IMR-90 (cell line): Measurements from ENCODE around the gene RAD51D. TPM values are rescaled to one million over a fixed set of nuclear protein-coding genes. Genes with fewer than 3 reads are reported as not detected.

ENCODE experiments used
- ATAC-seq: fragments of 200-7000 bp; cut with Tn5 transposase; 2 replicates; pipeline ENCODE4 v1.9.1; 2020; ENCODE audit warnings: low read depth, mild to moderate bottlenecking, moderate library complexity
- BruUV-seq: library from RNA; stranded (reverse); fragments of 400-500 nt; replicated peaks from 2 replicates; lab custom pipeline; 2021; lab: Mats Ljungman, UMichigan
- CTCF ChIA-PET: fragments of 300-600 bp; formaldehyde crosslinking; extraction: SDS; loops from one replicate; lab custom pipeline; 2021; ENCODE audit warnings: antibody characterized with exemption; lab: Yijun Ruan, JAX
- POLR2A ChIA-PET: fragments of 300-600 bp; sonication (Branson Sonifier 250); formaldehyde crosslinking; loops from one replicate; lab custom pipeline; 2022; ENCODE audit warnings: antibody characterized with exemption; ENCODE audit not compliant: unreplicated experiment; lab: Charles Lee
- DNase-seq: peaks from one replicate; pipeline ENCODE4 v3.0.0; 2013
- H2AFZ ChIP-seq: replicated peaks from 2 replicates; pipeline ENCODE3; 2013; ENCODE audit warnings: low read length, mild to moderate bottlenecking; ENCODE audit not compliant: poor library complexity
- H2AK5ac ChIP-seq: 2 replicates; pipeline ENCODE4 v1.6.1; 2013; ENCODE audit warnings: low read depth, low read length, inconsistent platforms
- H2AK9ac ChIP-seq: replicated peaks from 2 replicates; pipeline ENCODE3; 2013; ENCODE audit warnings: mild to moderate bottlenecking, low read depth, low read length, moderate library complexity; ENCODE audit not compliant: poor library complexity
- H2BK120ac ChIP-seq: 2 replicates; pipeline ENCODE4 v1.6.1; 2013; ENCODE audit warnings: low read depth, low read length, inconsistent platforms
- H2BK15ac ChIP-seq: 3 replicates; pipeline ENCODE4 v1.6.1; 2013; ENCODE audit warnings: low read depth, low read length, inconsistent platforms
- H2BK20ac ChIP-seq: 2 replicates; pipeline ENCODE4 v1.6.1; 2013; ENCODE audit warnings: low read depth, mild to moderate bottlenecking, inconsistent platforms, low read length, moderate library complexity
- H2BK5ac ChIP-seq: 2 replicates; pipeline ENCODE4 v1.6.1; 2013; ENCODE audit warnings: mild to moderate bottlenecking, low read depth, low read length, inconsistent platforms; ENCODE audit not compliant: poor library complexity, severe bottlenecking
- H3K14ac ChIP-seq: replicated peaks from 2 replicates; pipeline ENCODE4 v1.6.1; 2013; ENCODE audit warnings: low read depth, low read length, inconsistent platforms
- H3K18ac ChIP-seq: 2 replicates; pipeline ENCODE4 v1.6.1; 2013; ENCODE audit warnings: low read depth, low read length, control low read depth
- H3K23ac ChIP-seq: 2 replicates; pipeline ENCODE4 v1.6.1; 2013; ENCODE audit warnings: low read depth, low read length, inconsistent platforms
- H3K27ac ChIP-seq: 2 replicates; pipeline ENCODE4 v1.5.1; 2013; ENCODE audit warnings: mild to moderate bottlenecking, control low read depth, low read length; ENCODE audit not compliant: insufficient read depth
- H3K27me3 ChIP-seq: 2 replicates; pipeline ENCODE4 v1.6.1; 2013; ENCODE audit warnings: low read length; ENCODE audit not compliant: control insufficient read depth, insufficient read depth
- H3K36me3 ChIP-seq: 2 replicates; pipeline ENCODE4 v1.6.1; 2013; ENCODE audit warnings: low read length, mixed read lengths; ENCODE audit not compliant: control insufficient read depth, insufficient read depth
- H3K4ac ChIP-seq: 2 replicates; pipeline ENCODE4 v1.6.1; 2013; ENCODE audit warnings: low read depth, low read length, inconsistent platforms
- H3K4me1 ChIP-seq: 2 replicates; pipeline ENCODE4 v1.6.1; 2013; ENCODE audit warnings: low read length, mixed read lengths; ENCODE audit not compliant: control insufficient read depth, insufficient read depth
- H3K4me2 ChIP-seq: 2 replicates; pipeline ENCODE4 v1.6.1; 2013; ENCODE audit warnings: low read depth, mild to moderate bottlenecking, control low read depth, low read length, moderate library complexity
- H3K4me3 ChIP-seq: 2 replicates; pipeline ENCODE4 v1.5.1; 2013; ENCODE audit warnings: low read depth, mild to moderate bottlenecking, control low read depth, low read length, moderate library complexity; ENCODE audit not compliant: insufficient read depth
- H3K56ac ChIP-seq: 2 replicates; pipeline ENCODE4 v1.6.1; 2013; ENCODE audit warnings: low read length, inconsistent platforms; ENCODE audit not compliant: insufficient read depth; ENCODE audit errors: extremely low read depth
- H3K79me1 ChIP-seq, 2 experiments: 2 replicates each; pipeline ENCODE4 v1.6.1; 2013; ENCODE audit warnings: low read length in 2 of 2, inconsistent platforms in 1 of 2, low read depth in 1 of 2
- H3K9ac ChIP-seq: 2 replicates; pipeline ENCODE4 v1.6.1; 2013; ENCODE audit warnings: low read depth, low read length, control low read depth
- H3K9me1 ChIP-seq: 2 replicates; pipeline ENCODE4 v1.6.1; 2013; ENCODE audit warnings: low read length, inconsistent platforms; ENCODE audit not compliant: insufficient read depth
- H3K9me3 ChIP-seq: 2 replicates; pipeline ENCODE4 v1.6.1; 2013; ENCODE audit warnings: low read length; ENCODE audit not compliant: control insufficient read depth, insufficient read depth
- H4K20me1 ChIP-seq: 2 replicates; pipeline ENCODE4 v1.6.1; 2013; ENCODE audit warnings: low read length, inconsistent platforms; ENCODE audit not compliant: insufficient read depth
- H4K5ac ChIP-seq: 2 replicates; pipeline ENCODE4 v1.6.1; 2013; ENCODE audit warnings: mild to moderate bottlenecking, low read depth, low read length, control low read depth
- H4K8ac ChIP-seq, 2 experiments: 2 replicates each; pipeline ENCODE4 v1.6.1; 2013; ENCODE audit warnings: low read depth in 2 of 2, low read length in 2 of 2, control low read depth in 1 of 2, inconsistent platforms in 1 of 2
- H4K91ac ChIP-seq: 2 replicates; pipeline ENCODE4 v1.6.1; 2013; ENCODE audit warnings: low read depth, low read length, inconsistent platforms; ENCODE audit not compliant: insufficient read depth
- MAFK ChIP-seq: IDR thresholded peaks from 2 replicates; pipeline ENCODE4 v1.6.1; 2012; ENCODE audit warnings: low read depth, low read length, improper control_type of control experiment
- WGBS, 2 experiments: methylation state at CpG; one replicate each; pipeline versions ENCODE4 v1.1.5 to v1.1.7; 2013; ENCODE audit warnings: missing lambda C conversion rate in 2 of 2; ENCODE audit not compliant: insufficient read length in 1 of 2; ENCODE audit errors: extremely low coverage in 2 of 2; 5-methylcytosine and 5-hydroxymethylcytosine counted together
- dilution Hi-C: fragments of 300-500 bp; cut with HindIII; formaldehyde crosslinking; loops from one replicate; pipeline ENCODE4 v1.14.3; 2018; ENCODE audit warnings: low sequenced_read_pairs; ENCODE audit not compliant: unreplicated experiment
- in situ Hi-C: fragments of 300-500 bp; cut with MboI; formaldehyde crosslinking; loops from 3 replicates; pipeline ENCODE4 v1.14.3; 2019; ENCODE audit warnings: low sequenced_read_pairs, inconsistent platforms, mixed read lengths
- intact Hi-C: fragments of 100-400 bp; cut with micrococcal nuclease; formaldehyde crosslinking; loops from 2 replicates; pipeline ENCODE4 v1.10.0; 2022
- polyA plus RNA-seq, 3 experiments: library from polyadenylated mRNA; depleted of rRNA; stranded (reverse); fragments of >200 nt; gene quantifications; 2 replicates each; pipeline ENCODE4 v1.2.3, GENCODE V29; 2012; ENCODE audit warnings: low replicate concordance in 1 of 3
- total RNA-seq: library from RNA; depleted of rRNA; stranded (reverse); fragments of >200 nt; gene quantifications from 2 replicates; pipeline ENCODE4 v1.2.3, GENCODE V29; 2012
- TF ChIP-seq, protein P1 (sequence below): conservative IDR thresholded peaks from 2 replicates; pipeline ENCODE4 v1.5.1; 2012; ENCODE audit warnings: mild to moderate bottlenecking, low read depth, low read length, improper control_type of control experiment
- TF ChIP-seq, protein P2 (sequence below): fragments of 150-350 bp; IDR thresholded peaks from 2 replicates; pipeline ENCODE4 v1.6.1; 2016; ENCODE audit warnings: low read depth, mild to moderate bottlenecking, low read length, moderate library complexity, borderline replicate concordance

The RAD51D gene
- total and polyA plus RNA-seq, 2 of the 4 experiments (the other 2 are of a cell fraction) = 10.8 to 12.7 TPM

DNA sequence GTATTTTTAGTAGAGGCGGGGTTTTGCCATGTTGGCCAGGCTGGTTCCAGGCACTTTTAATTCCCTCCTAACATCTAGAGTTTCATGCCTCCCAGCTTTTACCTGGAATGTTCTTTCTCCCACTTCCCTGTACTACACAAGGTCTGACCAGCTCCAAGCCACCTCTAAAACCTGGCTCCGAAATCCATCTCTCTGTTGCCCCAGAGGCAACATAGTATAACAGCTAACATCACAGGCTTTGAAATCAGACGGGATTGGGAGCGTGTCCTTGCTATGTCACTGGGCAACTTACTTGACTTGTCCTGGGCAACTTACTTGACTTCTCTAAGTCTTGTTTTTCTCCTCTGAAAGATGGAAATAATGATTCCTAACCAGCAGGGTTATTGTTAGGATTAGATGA, 43.1 kb upstream of the RAD51D start:
- 44% methylated on average over 3 of the region's 4 CpGs; no CpG with 5 or more reads in 1 of the 2 experiments for WGBS, 2 experiments
- in situ Hi-C loops = no loop called here
- TF ChIP-seq, protein P1, sequence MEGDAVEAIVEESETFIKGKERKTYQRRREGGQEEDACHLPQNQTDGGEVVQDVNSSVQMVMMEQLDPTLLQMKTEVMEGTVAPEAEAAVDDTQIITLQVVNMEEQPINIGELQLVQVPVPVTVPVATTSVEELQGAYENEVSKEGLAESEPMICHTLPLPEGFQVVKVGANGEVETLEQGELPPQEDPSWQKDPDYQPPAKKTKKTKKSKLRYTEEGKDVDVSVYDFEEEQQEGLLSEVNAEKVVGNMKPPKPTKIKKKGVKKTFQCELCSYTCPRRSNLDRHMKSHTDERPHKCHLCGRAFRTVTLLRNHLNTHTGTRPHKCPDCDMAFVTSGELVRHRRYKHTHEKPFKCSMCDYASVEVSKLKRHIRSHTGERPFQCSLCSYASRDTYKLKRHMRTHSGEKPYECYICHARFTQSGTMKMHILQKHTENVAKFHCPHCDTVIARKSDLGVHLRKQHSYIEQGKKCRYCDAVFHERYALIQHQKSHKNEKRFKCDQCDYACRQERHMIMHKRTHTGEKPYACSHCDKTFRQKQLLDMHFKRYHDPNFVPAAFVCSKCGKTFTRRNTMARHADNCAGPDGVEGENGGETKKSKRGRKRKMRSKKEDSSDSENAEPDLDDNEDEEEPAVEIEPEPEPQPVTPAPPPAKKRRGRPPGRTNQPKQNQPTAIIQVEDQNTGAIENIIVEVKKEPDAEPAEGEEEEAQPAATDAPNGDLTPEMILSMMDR = no peak
- no peak for TF ChIP-seq MAFK
- TF ChIP-seq, protein P2, sequence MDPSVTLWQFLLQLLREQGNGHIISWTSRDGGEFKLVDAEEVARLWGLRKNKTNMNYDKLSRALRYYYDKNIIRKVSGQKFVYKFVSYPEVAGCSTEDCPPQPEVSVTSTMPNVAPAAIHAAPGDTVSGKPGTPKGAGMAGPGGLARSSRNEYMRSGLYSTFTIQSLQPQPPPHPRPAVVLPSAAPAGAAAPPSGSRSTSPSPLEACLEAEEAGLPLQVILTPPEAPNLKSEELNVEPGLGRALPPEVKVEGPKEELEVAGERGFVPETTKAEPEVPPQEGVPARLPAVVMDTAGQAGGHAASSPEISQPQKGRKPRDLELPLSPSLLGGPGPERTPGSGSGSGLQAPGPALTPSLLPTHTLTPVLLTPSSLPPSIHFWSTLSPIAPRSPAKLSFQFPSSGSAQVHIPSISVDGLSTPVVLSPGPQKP = no peak

More for the DNA sequence above, 43.1 kb upstream of the RAD51D start:
- POLR2A ChIA-PET = no interaction called here
- Histone ChIP-seq H4K20me1 (no peaks in the 10 kb centered on the region), H2BK15ac (no peak overlapping the region), H2AK5ac (no peak overlapping the region), H3K4me3 (no peak overlapping the region), H3K23ac (no peak overlapping the region), H3K4me1 (peaks cover 3% of the 10 kb centered on the region; the same call in 1 of the 2 replicates), H3K9me1 (0 out of 2 replicates have a peak, but pooled peaks cover under 1% of the 10 kb centered on the region), H3K79me1 (no peaks in the 10 kb centered on the region), H4K91ac (no peak overlapping the region), H3K9ac (no peak overlapping the region), H3K27me3 (peaks cover 28% of the 10 kb centered on the region), H3K18ac (no peak overlapping the region), H2AFZ (no peak overlapping the region), H3K4me2 (no peak overlapping the region), H4K8ac (no peak overlapping the region), H2BK5ac (no peak overlapping the region), H3K56ac (no peak overlapping the region), H3K4ac (no peak overlapping the region), H3K9me3 (no peaks in the 10 kb centered on the region), H4K5ac (no peak overlapping the region), H3K36me3 (no peaks in the 10 kb centered on the region), H2BK120ac (no peak overlapping the region), H2BK20ac (no peak overlapping the region), H2AK9ac (no peak overlapping the region), H3K27ac (no peak overlapping the region), H3K14ac (no peak overlapping the region)
- CTCF ChIA-PET = interaction anchor here (0.7 kb wide), 1 partner anchor 962 kb away, joined by 3 read pairs; no protein-coding TSS in a partner anchor
- intact Hi-C loops (no loop called here), dilution Hi-C loops (no loop called here)
- ATAC-seq (no peak), DNase-seq (no peak)
- no TSS peak for BruUV-seq
